Heart left ventricle (tissue), 13 donors: Measurements from ENCODE around the gene PHACTR3.

Experiments
- POLR2A ChIP-seq, 2 donors: fragments of 450-650 bp; IDR thresholded peaks; one replicate each; pipeline ENCODE4 v1.6.1; 2017; ENCODE audit warnings: antibody characterized with exemption in 2 of 2, mild to moderate bottlenecking in 2 of 2, moderate library complexity in 2 of 2
- TF ChIP-seq, protein P1 (sequence below), 12 donors: fragments of 200-600 bp; sonication (generic) in 4 of 12; IDR thresholded peaks; one replicate each; pipeline versions ENCODE4 v1.5.0 to v1.8.0; 2018 to 2022; ENCODE audit warnings: antibody characterized with exemption in 12 of 12, mild to moderate bottlenecking in 5 of 12
- donor health status: ischemic (EF 13 %, LVEDD 7.1; RV severe dilation, severe dysfunction).
- donor health status: DM: no; HTN: yes; CAD: no.
- donor health status: DM: no; HTN: no; CAD: no.
- donor health status: ischemic (EF 25% LVEDD 6.9; RV normal size, moderate dysfunction).
- donor health status: ischemic (EF 25% LVEDD 5.7; RV mildly dilated, moderate dysfunction).
- donor health status: ischemic (EF 35%, LVEDD 5.7; RV mildly dilated, moderate dysfunction).
- donor health status: nonischemic (EF 11% LVEDD 7.7; RV severe dilation, severe dysfunction).
- donor health status: DM: yes; HTN: yes; CAD: no.
- donor health status: PGD.
- donor health status: ischemic (EF 29% LVEDD 5.4; RV normal size, mild dysfunction).
- donor health status: nonischemic (EF 23%, LVEDD 6.1; RV moderate dilation, normal function).

DNA sequence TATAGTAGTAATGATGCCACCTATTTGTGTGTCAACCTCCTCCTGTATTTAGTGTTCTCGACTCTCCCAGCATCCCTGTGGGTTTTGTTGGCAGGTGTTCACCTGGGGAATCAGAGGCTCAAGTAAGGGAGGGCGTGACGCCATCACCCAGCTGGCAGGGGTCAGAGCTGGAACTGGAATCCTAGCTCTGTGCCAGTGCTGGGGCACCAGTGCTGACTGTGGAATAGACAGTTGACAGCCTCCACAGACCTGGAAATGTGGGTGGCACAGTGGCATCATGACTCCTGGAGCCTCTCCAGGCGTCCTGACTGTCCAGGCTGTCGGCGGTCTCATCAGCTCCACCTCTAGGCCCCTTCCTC, 226.3 kb downstream of the PHACTR3 start:
- TF ChIP-seq, protein P1, sequence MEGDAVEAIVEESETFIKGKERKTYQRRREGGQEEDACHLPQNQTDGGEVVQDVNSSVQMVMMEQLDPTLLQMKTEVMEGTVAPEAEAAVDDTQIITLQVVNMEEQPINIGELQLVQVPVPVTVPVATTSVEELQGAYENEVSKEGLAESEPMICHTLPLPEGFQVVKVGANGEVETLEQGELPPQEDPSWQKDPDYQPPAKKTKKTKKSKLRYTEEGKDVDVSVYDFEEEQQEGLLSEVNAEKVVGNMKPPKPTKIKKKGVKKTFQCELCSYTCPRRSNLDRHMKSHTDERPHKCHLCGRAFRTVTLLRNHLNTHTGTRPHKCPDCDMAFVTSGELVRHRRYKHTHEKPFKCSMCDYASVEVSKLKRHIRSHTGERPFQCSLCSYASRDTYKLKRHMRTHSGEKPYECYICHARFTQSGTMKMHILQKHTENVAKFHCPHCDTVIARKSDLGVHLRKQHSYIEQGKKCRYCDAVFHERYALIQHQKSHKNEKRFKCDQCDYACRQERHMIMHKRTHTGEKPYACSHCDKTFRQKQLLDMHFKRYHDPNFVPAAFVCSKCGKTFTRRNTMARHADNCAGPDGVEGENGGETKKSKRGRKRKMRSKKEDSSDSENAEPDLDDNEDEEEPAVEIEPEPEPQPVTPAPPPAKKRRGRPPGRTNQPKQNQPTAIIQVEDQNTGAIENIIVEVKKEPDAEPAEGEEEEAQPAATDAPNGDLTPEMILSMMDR (IDR thresholded peaks at IDR 0.05): no peak
- no peak for TF ChIP-seq POLR2A (IDR thresholded peaks at IDR 0.05)
